DND-41 (cell line): Measurements from ENCODE around the gene VWA8.

ENCODE experiments used
- ATAC-seq: fragments of 200-7000 bp; cut with Tn5 transposase; 3 replicates; pipeline ENCODE4 v1.9.1; 2021; ENCODE audit warnings: low read depth; ENCODE audit not compliant: insufficient read depth
- DNase-seq: peaks from one replicate; pipeline ENCODE4 v3.0.0-alpha.2; 2020
- H2AFZ ChIP-seq: 2 replicates; pipeline ENCODE4 v1.6.0; 2012; ENCODE audit warnings: low read depth, low read length
- H3K27ac ChIP-seq: 2 replicates; pipeline ENCODE4 v1.5.1; 2012; ENCODE audit warnings: low read length, inconsistent platforms
- H3K27me3 ChIP-seq: fragments of 200-600 bp; sonication (generic); 2 replicates; pipeline ENCODE4 v1.6.0; 2012; ENCODE audit warnings: low read length, mild to moderate bottlenecking, inconsistent platforms; ENCODE audit not compliant: insufficient read depth, poor library complexity
- H3K36me3 ChIP-seq: 2 replicates; pipeline ENCODE4 v1.5.1; 2012; ENCODE audit warnings: low read length, inconsistent platforms; ENCODE audit not compliant: insufficient read depth
- H3K4me1 ChIP-seq: 2 replicates; pipeline ENCODE4 v1.5.1; 2012; ENCODE audit warnings: mild to moderate bottlenecking, low read length; ENCODE audit not compliant: insufficient read depth
- H3K4me2 ChIP-seq: 2 replicates; pipeline ENCODE4 v1.6.0; 2012; ENCODE audit warnings: mild to moderate bottlenecking, moderate library complexity, low read length, inconsistent platforms; ENCODE audit not compliant: insufficient read depth
- H3K4me3 ChIP-seq, 2 experiments: fragments of 200-600 bp in 1 of 2; shearing (Covaris generic) in 1 of 2; 2 replicates each; pipeline ENCODE4 v1.5.1; 2012 to 2016; ENCODE audit warnings: inconsistent platforms in 2 of 2, low read length in 2 of 2, mild to moderate bottlenecking in 2 of 2, low read depth in 1 of 2, moderate library complexity in 1 of 2
- H3K79me2 ChIP-seq: 2 replicates; pipeline ENCODE4 v1.6.0; 2012; ENCODE audit warnings: low read length, inconsistent platforms; ENCODE audit not compliant: insufficient read depth
- H3K9ac ChIP-seq: 2 replicates; pipeline ENCODE4 v1.6.0; 2012; ENCODE audit warnings: low read depth, mild to moderate bottlenecking, inconsistent platforms, low read length, moderate library complexity
- H3K9me3 ChIP-seq: 2 replicates; pipeline ENCODE4 v1.5.1; 2012; ENCODE audit warnings: low read length, moderate library complexity, mild to moderate bottlenecking, inconsistent platforms; ENCODE audit not compliant: insufficient read depth, severe bottlenecking
- H4K20me1 ChIP-seq: 2 replicates; pipeline ENCODE4 v1.6.0; 2012; ENCODE audit warnings: low read length; ENCODE audit not compliant: insufficient read depth
- EZH2 ChIP-seq: IDR thresholded peaks from 3 replicates; pipeline ENCODE4 v1.6.1; 2012; ENCODE audit warnings: borderline replicate concordance, low read depth, mild to moderate bottlenecking, moderate library complexity, low read length, inconsistent platforms; ENCODE audit not compliant: severe bottlenecking
- TF ChIP-seq, protein P1 (sequence below): IDR thresholded peaks from 2 replicates; pipeline ENCODE4 v1.5.1; 2012; ENCODE audit warnings: borderline replicate concordance, low read length, moderate library complexity, mild to moderate bottlenecking; ENCODE audit not compliant: poor library complexity, severe bottlenecking; ENCODE audit errors: extremely low read depth

The VWA8 gene

DNA sequence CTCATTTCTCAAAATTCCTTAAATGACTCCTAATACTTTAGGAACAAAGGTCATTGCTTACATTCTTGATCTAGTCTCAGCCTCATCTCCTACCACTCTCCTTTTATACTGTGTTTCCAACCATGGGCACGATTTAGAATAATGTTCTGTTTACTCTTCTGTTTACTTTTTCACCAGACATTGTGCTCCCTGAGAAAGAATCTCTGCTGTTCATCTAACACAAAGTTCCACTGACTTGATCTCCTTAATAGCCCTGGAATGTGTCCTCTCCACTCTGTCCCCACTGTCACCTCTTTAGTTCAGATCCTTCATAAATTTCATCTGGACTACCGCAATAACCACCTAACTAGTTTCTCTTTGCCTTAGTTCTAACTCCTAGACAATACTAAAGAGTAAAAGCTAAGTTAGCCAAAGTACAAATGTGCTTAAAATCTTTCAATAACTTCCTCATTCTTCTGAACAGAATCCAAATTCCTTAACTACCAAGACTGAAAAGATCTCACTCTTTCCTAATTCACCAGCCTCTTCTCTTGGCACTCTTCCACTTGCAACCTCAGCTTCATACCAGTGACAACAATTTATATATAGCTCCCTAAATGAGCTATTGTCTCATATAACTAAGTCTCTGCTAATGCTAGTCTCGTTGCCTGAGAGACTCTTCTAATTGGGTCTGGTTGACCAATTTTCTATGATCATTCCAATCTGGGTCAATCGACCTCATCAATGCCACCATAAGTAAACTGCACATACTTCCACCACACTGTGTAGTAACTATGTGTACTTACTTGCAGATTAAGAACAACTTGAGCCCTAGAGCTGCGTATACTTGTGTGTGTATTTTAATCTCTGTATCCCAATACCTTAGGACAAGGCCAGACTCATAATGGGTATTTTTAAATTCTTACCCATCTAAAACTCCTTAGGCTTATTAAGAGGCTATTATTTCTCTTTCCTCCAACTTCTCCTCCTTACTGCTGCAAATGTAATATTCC, 179.9 kb downstream of the VWA8 start:
- Histone ChIP-seq H3K4me1 (no peaks in the 10 kb centered on the region), H3K27ac (no peak overlapping the region), H3K79me2 (no peaks in the 10 kb centered on the region), H4K20me1 (no peaks in the 10 kb centered on the region), H2AFZ (no peak overlapping the region), H3K9me3 (no peaks in the 10 kb centered on the region), H3K4me3 (no peak overlapping the region), H3K4me2 (no peak overlapping the region), H3K27me3 (no peaks in the 10 kb centered on the region), H3K36me3 (peaks cover 17% of the 10 kb centered on the region; the same call in 1 of the 2 replicates), H3K9ac (no peak overlapping the region)
- ATAC-seq (no peak), DNase-seq (no peak)
- TF ChIP-seq, protein P1, sequence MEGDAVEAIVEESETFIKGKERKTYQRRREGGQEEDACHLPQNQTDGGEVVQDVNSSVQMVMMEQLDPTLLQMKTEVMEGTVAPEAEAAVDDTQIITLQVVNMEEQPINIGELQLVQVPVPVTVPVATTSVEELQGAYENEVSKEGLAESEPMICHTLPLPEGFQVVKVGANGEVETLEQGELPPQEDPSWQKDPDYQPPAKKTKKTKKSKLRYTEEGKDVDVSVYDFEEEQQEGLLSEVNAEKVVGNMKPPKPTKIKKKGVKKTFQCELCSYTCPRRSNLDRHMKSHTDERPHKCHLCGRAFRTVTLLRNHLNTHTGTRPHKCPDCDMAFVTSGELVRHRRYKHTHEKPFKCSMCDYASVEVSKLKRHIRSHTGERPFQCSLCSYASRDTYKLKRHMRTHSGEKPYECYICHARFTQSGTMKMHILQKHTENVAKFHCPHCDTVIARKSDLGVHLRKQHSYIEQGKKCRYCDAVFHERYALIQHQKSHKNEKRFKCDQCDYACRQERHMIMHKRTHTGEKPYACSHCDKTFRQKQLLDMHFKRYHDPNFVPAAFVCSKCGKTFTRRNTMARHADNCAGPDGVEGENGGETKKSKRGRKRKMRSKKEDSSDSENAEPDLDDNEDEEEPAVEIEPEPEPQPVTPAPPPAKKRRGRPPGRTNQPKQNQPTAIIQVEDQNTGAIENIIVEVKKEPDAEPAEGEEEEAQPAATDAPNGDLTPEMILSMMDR: no peak
- no peak for TF ChIP-seq EZH2

DNA sequence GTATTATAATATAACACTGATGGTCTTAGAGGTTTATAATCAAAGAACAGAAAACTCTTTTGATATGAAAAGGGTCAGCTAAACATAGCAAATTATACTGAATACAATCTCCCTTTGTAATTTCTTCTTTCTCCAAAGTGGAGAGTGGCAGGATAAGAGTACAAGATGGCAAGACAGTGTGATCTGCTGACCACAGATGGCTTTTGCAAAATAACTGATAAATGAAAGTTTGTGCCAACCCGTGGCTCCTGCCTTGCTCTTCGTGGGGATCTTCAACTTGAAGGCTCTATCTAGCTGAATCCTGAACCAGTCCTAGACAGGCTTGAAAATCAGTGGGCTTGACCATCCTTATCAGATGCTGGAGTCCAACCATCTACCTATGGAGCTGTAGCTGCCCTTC, 185.7 kb downstream of the VWA8 start:
- Histone ChIP-seq H4K20me1 (no peaks in the 10 kb centered on the region), H3K4me3 (no peak overlapping the region), H3K79me2 (no peaks in the 10 kb centered on the region), H3K27me3 (no peaks in the 10 kb centered on the region), H2AFZ (no peak overlapping the region), H3K9me3 (no peaks in the 10 kb centered on the region), H3K36me3 (peaks cover 8% of the 10 kb centered on the region; the same call in 1 of the 2 replicates), H3K4me1 (no peaks in the 10 kb centered on the region), H3K27ac (no peak overlapping the region), H3K4me2 (no peak overlapping the region), H3K9ac (no peak overlapping the region)
- ATAC-seq (no peak), DNase-seq (no peak)
- TF ChIP-seq, protein P1: no peak
- TF ChIP-seq EZH2: no peak

DNA sequence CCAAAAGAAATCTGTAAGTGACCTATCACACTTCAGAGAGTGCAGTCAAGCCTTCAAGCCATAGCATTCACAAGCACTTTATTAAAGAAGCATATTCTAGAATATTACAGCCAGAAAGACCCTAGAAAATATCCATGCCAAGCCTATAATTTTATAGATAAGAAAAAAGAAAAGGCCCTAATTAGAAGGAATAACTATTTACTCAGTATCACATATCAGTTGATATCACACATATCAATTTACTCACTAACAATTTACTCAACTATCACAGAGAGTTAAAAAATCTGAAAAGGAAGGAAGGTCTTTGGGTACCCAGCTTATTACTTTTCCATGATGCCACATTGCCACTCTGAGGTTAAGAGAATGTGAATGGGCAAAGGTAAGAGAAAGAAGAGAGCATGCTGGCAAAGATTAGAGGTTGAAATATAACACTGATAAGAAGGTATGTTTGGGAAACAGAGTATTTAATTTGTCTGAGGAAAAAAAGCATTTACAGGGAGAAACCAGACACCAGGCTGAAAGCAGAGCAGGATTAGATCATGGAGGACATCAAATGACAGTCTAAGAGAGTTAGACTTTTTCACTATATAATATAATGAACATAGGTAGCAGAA, 186.2 kb downstream of the VWA8 start:
- Histone ChIP-seq H3K9me3 (no peaks in the 10 kb centered on the region), H3K79me2 (no peaks in the 10 kb centered on the region), H3K4me2 (no peak overlapping the region), H3K27me3 (no peaks in the 10 kb centered on the region), H4K20me1 (no peaks in the 10 kb centered on the region), H3K27ac (no peak overlapping the region), H3K9ac (no peak overlapping the region), H3K4me1 (no peaks in the 10 kb centered on the region), H2AFZ (no peak overlapping the region), H3K4me3 (no peak overlapping the region), H3K36me3 (peaks cover 8% of the 10 kb centered on the region; the same call in 1 of the 2 replicates)
- DNase-seq (no peak), ATAC-seq (no peak)
- TF ChIP-seq, protein P1: no peak
- no peak for TF ChIP-seq EZH2
